Measurements from ENCODE around the gene HCFC1R1.

The HCFC1R1 gene

GRCh38 chr16:2991566-2992261, 32.0 kb downstream of the HCFC1R1 start:
- no peak for DNase-seq

- no peak for DNase-seq
Observed at GRCh38 chr16:2990891-2991290, 32.9 kb downstream of the HCFC1R1 start.

GRCh38 chr16:2988590-2989099, 35.1 kb downstream of the HCFC1R1 start:
- DNase-seq: no peak

GRCh38 chr16:2987833-2988232, 35.9 kb downstream of the HCFC1R1 start:
- DNase-seq: no peak

GRCh38 chr16:2987286-2987685, 36.5 kb downstream of the HCFC1R1 start:
- no peak for DNase-seq

GRCh38 chr16:2986623-2987188, 37.0 kb downstream of the HCFC1R1 start:
- DNase-seq: no peak

- no peak for DNase-seq
Observed at GRCh38 chr16:2985893-2986355, 37.8 kb downstream of the HCFC1R1 start.

- no peak for DNase-seq
Observed at GRCh38 chr16:2985462-2985861, 38.3 kb downstream of the HCFC1R1 start.

- DNase-seq: peak; percentile 38 to 55 (median 45)
Observed at GRCh38 chr16:2983706-2984136, 40.0 kb downstream of the HCFC1R1 start.

GRCh38 chr16:2982402-2982801, 41.3 kb downstream of the HCFC1R1 start:
- DNase-seq: no peak

- DNase-seq: no peak
Observed at GRCh38 chr16:2981899-2982250, 41.9 kb downstream of the HCFC1R1 start.

- DNase-seq: no peak
Observed at GRCh38 chr16:2981177-2981898, 42.4 kb downstream of the HCFC1R1 start.

GRCh38 chr16:2980227-2981176, 43.2 kb downstream of the HCFC1R1 start, which contains the start of gene PKMYT1:
PKMYT1 (minus strand) TSS chr16:2980446; CDS start chr16:2979657, 789 bp downstream.
- peak; percentile 86 to 92 (median 89) for DNase-seq

GRCh38 chr16:2979669-2980226, 44.0 kb downstream of the HCFC1R1 start:
- no peak for DNase-seq

- DNase-seq: no peak
Observed at GRCh38 chr16:2977440-2977839, 46.3 kb downstream of the HCFC1R1 start.

GRCh38 chr16:2976673-2977072, 47.1 kb downstream of the HCFC1R1 start:
- DNase-seq: no peak

GRCh38 chr16:2976201-2976600, 47.5 kb downstream of the HCFC1R1 start:
- no peak for DNase-seq

- DNase-seq: no peak
Observed at GRCh38 chr16:2975161-2975795, 48.5 kb downstream of the HCFC1R1 start.

GRCh38 chr16:2974319-2975056, 49.3 kb downstream of the HCFC1R1 start:
- no peak for DNase-seq

- no peak for DNase-seq
Observed at GRCh38 chr16:2973605-2974318, 50.0 kb downstream of the HCFC1R1 start.

Data from activated naive CD4-positive, alpha-beta T cell (primary cell).